Measurements from ENCODE around the gene DOCK10.

DOCK10 gene

DNA sequence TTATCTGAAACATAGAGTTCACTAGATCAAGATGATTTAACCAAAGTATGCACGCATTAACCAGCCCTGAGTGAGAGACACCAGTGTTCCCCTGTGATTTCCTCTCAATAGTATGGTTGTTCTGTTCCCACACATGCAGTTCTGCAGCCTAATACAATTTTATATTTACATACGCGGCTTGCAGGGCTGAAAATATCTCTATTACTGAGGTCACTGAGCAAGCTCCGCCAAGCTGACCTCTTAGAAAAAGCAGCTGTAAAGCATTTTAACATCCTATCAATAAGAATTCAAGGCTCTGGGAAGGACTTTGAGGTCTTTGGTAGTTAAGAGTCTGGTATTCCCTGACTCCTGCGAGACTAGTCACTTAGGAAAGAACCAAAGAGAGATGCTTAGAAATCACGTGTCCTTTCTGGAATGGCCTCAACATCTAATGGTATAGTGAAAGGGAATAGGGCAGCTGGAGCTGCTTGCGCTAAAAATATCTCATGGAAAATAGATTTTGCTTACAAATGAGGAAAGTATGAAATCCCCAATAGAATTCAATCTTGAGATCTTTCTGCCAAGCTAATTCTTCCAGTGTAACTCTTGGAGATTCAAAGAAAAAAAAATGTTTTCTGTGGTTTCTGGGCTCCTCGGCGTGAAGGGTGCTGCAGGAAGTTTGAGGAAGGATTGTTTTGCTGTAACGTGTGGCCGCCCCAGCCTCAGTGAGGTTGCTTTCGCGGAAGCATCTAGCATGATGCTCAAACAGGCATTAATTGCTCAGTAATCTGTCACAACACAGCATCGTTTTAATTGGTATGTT, 59.2 kb downstream of the DOCK10 start:
- Histone ChIP-seq H3K4me1 (ENCODE audit: control insufficient read depth, insufficient read depth, low read length, poor library complexity, severe bottlenecking) (no peaks in the 10 kb centered on the region), H3K36me3 (ENCODE audit: control insufficient read depth, insufficient read depth, low read length) (no peaks in the 10 kb centered on the region), H3K9me3 (ENCODE audit: control insufficient read depth, low read length) (no peaks in the 10 kb centered on the region), H3K4me3 (ENCODE audit: extremely low read depth, insufficient read depth, low read length, poor library complexity, severe bottlenecking) (no peak overlapping the region), H3K27ac (ENCODE audit: low read depth, low read length, severe bottlenecking) (no peak overlapping the region)
- WGBS, 2 experiments (ENCODE audit: insufficient coverage in 2 of 2): 88 to 92% methylated on average over 9 of the region's 14 CpGs

DNA sequence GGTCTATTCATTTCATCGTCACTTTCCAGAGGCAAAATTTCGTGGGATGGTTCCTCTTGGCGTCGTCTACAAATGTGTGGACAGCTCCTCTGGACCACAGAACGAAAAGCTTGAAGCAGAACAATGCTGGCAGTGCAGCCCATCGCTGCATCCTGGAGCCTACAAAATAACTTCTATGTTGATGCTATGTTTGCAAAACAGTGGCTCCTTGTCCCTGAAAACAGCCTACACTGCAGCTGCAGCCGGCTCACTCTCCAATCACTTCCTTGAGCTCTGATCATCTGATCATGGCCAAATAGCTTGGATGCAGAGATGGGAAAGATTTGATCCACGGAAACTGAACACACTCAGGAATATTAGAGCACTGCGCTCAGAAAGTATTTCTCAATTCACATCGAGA, 60.0 kb downstream of the DOCK10 start:
- no peaks in the 10 kb centered on the region for H3K36me3 ChIP-seq (ENCODE audit: control insufficient read depth, insufficient read depth, low read length)
- 91 to 98% methylated on average over 10 of the region's 10 CpGs for WGBS, 2 experiments (ENCODE audit: insufficient coverage in 2 of 2)
- H3K9me3 ChIP-seq (ENCODE audit: control insufficient read depth, low read length): no peaks in the 10 kb centered on the region
- no peak overlapping the region for H3K27ac ChIP-seq (ENCODE audit: low read depth, low read length, severe bottlenecking)
- no peaks in the 10 kb centered on the region for H3K4me1 ChIP-seq (ENCODE audit: control insufficient read depth, insufficient read depth, low read length, poor library complexity, severe bottlenecking)
- H3K4me3 ChIP-seq (ENCODE audit: extremely low read depth, insufficient read depth, low read length, poor library complexity, severe bottlenecking): no peak overlapping the region

DNA sequence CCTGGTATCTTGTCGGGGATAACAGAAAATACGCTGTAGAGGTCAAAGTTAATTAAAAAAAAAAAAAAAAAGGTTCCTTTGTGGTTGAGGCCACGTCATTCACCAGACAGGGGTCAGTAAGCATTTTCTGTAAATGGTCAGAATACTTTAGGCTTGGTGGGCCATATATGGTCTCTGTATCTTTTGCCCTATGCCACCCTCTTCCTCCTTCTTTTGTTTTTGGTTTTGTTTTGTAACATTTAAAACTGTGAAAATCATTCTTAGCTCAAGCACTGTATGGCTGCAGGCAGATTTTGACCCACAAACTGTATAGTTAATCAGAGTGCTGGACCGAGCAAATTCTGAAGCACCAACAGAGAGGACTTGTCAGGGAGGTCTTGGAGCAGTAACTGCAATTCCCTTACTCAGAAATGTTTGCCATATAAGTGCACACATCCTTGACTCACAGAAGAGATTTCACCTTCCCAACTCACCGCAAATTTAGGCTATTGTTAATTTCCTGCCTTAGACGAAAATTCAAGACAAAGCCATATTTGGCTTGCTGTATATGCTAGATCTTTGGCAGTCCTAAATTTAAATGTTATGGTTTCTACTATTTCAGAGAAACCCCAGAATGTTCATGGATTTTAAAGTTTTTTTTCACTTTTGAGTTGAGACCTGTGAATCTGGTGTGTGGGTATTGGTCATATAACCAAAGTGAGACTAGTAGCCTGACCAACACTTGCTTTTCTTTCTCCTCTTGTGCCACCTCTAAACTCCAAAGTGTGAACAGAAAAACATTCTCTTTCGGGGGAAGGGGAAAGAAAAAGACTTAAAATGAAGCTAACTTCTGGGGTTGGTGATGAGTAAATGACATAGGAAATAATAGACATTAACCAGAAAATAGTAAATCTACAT, 65.4 kb downstream of the DOCK10 start:
- Histone ChIP-seq H3K4me3 (ENCODE audit: extremely low read depth, insufficient read depth, low read length, poor library complexity, severe bottlenecking) (no peak overlapping the region), H3K27ac (ENCODE audit: low read depth, low read length, severe bottlenecking) (no peak overlapping the region), H3K9me3 (ENCODE audit: control insufficient read depth, low read length) (no peaks in the 10 kb centered on the region), H3K4me1 (ENCODE audit: control insufficient read depth, insufficient read depth, low read length, poor library complexity, severe bottlenecking) (no peaks in the 10 kb centered on the region), H3K36me3 (ENCODE audit: control insufficient read depth, insufficient read depth, low read length) (no peaks in the 10 kb centered on the region)
- 89 to 100% methylated on average over 3 of the region's 7 CpGs for WGBS, 2 experiments (ENCODE audit: insufficient coverage in 2 of 2)

DNA sequence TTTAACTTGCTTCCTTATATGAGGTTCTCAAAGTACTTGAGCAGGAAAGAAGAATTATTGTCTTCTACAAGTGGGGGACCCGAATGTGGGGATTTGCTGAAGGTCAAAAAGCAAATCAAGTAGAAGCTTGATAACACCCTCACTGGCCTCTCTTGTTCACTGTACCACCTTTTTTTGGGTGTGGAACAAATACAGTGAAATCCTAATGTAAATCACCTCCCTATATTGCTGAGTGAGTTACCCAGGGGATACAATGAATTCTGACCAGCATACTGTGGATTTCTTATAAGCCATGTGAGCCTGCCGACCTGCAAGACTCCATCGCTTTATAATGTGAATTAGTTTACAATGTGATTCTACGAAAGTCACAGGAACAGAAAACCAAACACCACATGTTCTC, 66.5 kb downstream of the DOCK10 start:
- no peaks in the 10 kb centered on the region for H3K36me3 ChIP-seq (ENCODE audit: control insufficient read depth, insufficient read depth, low read length)
- 90% methylated on average over 2 of the region's 4 CpGs; no CpG with 5 or more reads in 1 of the 2 experiments for WGBS, 2 experiments (ENCODE audit: insufficient coverage in 2 of 2)
- H3K9me3 ChIP-seq (ENCODE audit: control insufficient read depth, low read length): no peaks in the 10 kb centered on the region
- no peaks in the 10 kb centered on the region for H3K4me1 ChIP-seq (ENCODE audit: control insufficient read depth, insufficient read depth, low read length, poor library complexity, severe bottlenecking)
- no peak overlapping the region for H3K4me3 ChIP-seq (ENCODE audit: extremely low read depth, insufficient read depth, low read length, poor library complexity, severe bottlenecking)
- no peak overlapping the region for H3K27ac ChIP-seq (ENCODE audit: low read depth, low read length, severe bottlenecking)

DNA sequence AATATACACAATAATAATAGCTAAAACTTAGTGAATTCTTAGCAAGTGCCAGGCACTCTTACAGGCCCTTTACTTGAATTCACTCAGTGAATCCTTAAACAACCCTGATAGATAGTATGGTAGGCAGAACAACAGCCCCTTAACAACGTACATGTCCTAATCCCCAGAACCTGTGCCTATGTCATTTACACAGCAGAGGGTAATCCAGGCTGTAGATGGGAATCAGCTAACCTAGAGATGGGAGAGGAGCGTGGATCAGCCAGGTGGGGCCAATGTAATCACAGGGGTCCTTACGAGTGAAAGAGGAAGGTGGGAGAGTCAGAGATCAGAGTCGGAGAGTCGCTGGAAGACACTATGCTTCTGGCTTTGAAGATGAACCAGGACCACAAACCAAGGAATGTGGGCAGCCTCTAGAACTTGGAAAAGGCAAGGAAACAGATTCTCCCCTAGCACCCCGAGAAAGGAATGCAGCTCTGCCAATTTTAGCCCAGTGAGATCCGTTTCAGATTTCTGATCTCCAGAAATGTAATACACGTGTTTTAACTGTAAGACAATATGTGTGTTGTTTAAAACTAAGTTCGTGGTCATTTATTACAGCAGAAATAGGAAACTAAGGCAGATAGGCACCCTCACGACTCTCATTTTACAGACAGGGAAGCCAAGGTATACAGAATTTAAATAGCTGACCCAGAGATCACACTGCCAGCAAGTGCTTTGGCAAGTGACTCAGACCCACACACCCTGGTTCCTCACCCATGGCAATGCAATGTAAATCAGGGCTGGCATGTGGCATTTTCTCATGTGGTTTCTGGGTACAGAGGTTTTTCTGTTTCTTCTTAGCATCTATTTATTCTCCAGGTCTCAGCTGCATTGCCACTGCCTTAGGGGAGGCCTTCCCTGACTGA, 68.9 kb downstream of the DOCK10 start:
- Histone ChIP-seq H3K4me3 (ENCODE audit: extremely low read depth, insufficient read depth, low read length, poor library complexity, severe bottlenecking) (no peak overlapping the region), H3K9me3 (ENCODE audit: control insufficient read depth, low read length) (no peaks in the 10 kb centered on the region), H3K36me3 (ENCODE audit: control insufficient read depth, insufficient read depth, low read length) (no peaks in the 10 kb centered on the region), H3K27ac (ENCODE audit: low read depth, low read length, severe bottlenecking) (no peak overlapping the region), H3K4me1 (ENCODE audit: control insufficient read depth, insufficient read depth, low read length, poor library complexity, severe bottlenecking) (no peaks in the 10 kb centered on the region)
- WGBS, 2 experiments (ENCODE audit: insufficient coverage in 2 of 2): 82 to 93% methylated on average over 7 to 9 of the region's 10 CpGs

DNA sequence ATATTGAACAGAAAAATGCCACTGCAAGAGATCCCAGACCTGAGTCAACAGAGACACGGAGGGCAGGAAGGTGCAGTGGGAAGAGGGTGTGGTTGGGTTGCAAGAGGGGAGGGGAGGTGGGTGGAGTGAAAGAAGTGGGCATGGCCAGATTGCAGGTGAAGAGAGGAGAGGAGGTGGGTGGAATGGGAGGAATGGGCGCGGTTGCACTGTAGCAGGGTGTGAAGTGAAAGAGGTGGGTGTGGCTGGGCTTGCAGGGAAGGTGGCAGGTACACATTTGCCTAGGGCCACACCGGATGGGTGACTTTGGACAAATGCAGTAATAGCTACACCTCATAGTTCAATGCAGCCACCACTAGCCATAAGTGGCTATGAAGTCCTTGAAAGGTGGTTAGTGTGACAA, 71.1 kb downstream of the DOCK10 start:
- H3K4me1 ChIP-seq (ENCODE audit: control insufficient read depth, insufficient read depth, low read length, poor library complexity, severe bottlenecking): no peaks in the 10 kb centered on the region
- H3K27ac ChIP-seq (ENCODE audit: low read depth, low read length, severe bottlenecking): no peak overlapping the region
- no peaks in the 10 kb centered on the region for H3K9me3 ChIP-seq (ENCODE audit: control insufficient read depth, low read length)
- WGBS, 2 experiments (ENCODE audit: insufficient coverage in 2 of 2): 50 to 57% methylated on average over 1 to 3 of the region's 4 CpGs
- H3K36me3 ChIP-seq (ENCODE audit: control insufficient read depth, insufficient read depth, low read length): no peaks in the 10 kb centered on the region
- no peak overlapping the region for H3K4me3 ChIP-seq (ENCODE audit: extremely low read depth, insufficient read depth, low read length, poor library complexity, severe bottlenecking)

DNA sequence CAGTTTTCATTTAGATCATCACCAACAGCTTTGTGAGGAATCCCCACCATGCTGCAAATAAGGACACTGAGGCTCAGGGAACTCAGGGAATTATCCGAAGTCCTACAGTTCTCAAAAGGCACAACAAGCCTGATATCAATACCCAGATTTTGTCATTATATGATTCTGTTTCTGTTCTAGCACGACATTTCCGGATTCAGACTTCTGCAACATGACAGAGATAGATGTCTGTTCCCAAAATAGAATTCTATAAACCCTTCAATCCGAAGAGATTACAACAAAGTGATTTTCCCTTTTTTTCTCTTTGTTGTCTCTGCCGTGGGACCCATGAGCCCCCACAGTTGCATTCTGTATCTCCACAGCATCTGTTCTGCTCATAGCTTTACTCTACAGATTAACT, 72.0 kb downstream of the DOCK10 start:
- no peaks in the 10 kb centered on the region for H3K36me3 ChIP-seq (ENCODE audit: control insufficient read depth, insufficient read depth, low read length)
- no peaks in the 10 kb centered on the region for H3K9me3 ChIP-seq (ENCODE audit: control insufficient read depth, low read length)
- WGBS, 2 experiments (ENCODE audit: insufficient coverage in 2 of 2): 87 to 95% methylated on average over 4 to 5 of the region's 5 CpGs
- no peak overlapping the region for H3K4me3 ChIP-seq (ENCODE audit: extremely low read depth, insufficient read depth, low read length, poor library complexity, severe bottlenecking)
- no peak overlapping the region for H3K27ac ChIP-seq (ENCODE audit: low read depth, low read length, severe bottlenecking)
- no peaks in the 10 kb centered on the region for H3K4me1 ChIP-seq (ENCODE audit: control insufficient read depth, insufficient read depth, low read length, poor library complexity, severe bottlenecking)

DNA sequence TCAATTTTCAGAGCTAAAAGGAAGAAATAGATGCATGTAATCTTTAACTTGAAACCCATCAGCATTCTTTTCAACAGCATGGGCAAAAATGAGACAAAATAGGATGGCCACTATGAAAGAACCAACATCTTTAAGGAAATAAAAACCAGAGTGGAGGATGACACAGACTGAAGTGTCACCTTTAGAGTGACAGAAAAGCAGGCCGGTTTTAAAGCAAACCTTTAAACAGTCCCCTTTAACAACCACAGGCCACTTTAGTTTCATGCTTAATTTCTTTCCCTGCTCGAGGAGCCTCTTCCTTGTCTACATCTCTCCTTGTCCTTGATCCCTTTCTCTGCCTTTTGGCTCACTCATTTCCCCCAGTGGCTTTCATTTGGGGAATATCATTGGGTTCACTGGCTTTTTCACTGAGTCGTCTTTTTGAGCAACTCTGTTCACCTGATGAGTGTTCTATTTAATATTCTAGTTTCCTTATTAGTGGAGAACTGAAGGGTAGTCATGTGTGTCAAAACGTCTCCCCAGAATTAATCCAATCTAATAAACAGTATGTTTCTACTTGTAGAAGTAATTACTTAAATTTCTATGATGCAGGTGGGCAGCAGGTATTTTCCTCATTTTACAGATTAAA, 72.5 kb downstream of the DOCK10 start:
- Histone ChIP-seq H3K9me3 (ENCODE audit: control insufficient read depth, low read length) (no peaks in the 10 kb centered on the region), H3K4me1 (ENCODE audit: control insufficient read depth, insufficient read depth, low read length, poor library complexity, severe bottlenecking) (no peaks in the 10 kb centered on the region), H3K4me3 (ENCODE audit: extremely low read depth, insufficient read depth, low read length, poor library complexity, severe bottlenecking) (no peak overlapping the region), H3K36me3 (ENCODE audit: control insufficient read depth, insufficient read depth, low read length) (no peaks in the 10 kb centered on the region), H3K27ac (ENCODE audit: low read depth, low read length, severe bottlenecking) (no peak overlapping the region)
- WGBS, 2 experiments (ENCODE audit: insufficient coverage in 2 of 2): 86 to 90% methylated on average over 1 to 2 of the region's 4 CpGs

DNA sequence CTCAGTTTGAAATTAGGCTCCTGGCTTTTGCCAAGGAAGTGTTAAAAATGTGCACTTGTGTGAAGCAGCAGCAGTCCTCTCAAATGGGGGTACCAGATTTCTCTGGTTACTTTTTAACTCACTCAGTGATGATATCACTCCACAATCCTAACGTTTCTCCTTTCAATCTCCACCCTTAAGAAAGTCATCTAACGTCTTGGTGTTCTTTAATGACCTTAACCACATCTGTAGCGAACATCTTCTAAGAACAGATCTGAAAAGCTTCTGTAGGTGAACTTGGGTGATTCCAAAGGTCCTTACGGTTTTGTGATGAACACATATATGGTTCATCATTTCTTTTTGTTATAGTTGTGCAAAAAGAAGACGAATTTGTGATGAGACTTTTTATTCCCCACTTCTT, 73.2 kb downstream of the DOCK10 start:
- H3K4me3 ChIP-seq (ENCODE audit: extremely low read depth, insufficient read depth, low read length, poor library complexity, severe bottlenecking): no peak overlapping the region
- WGBS, 2 experiments (ENCODE audit: insufficient coverage in 2 of 2): 73 to 90% methylated on average over 2 to 5 of the region's 5 CpGs
- H3K36me3 ChIP-seq (ENCODE audit: control insufficient read depth, insufficient read depth, low read length): no peaks in the 10 kb centered on the region
- H3K9me3 ChIP-seq (ENCODE audit: control insufficient read depth, low read length): no peaks in the 10 kb centered on the region
- H3K4me1 ChIP-seq (ENCODE audit: control insufficient read depth, insufficient read depth, low read length, poor library complexity, severe bottlenecking): no peaks in the 10 kb centered on the region
- H3K27ac ChIP-seq (ENCODE audit: low read depth, low read length, severe bottlenecking): no peak overlapping the region

DNA sequence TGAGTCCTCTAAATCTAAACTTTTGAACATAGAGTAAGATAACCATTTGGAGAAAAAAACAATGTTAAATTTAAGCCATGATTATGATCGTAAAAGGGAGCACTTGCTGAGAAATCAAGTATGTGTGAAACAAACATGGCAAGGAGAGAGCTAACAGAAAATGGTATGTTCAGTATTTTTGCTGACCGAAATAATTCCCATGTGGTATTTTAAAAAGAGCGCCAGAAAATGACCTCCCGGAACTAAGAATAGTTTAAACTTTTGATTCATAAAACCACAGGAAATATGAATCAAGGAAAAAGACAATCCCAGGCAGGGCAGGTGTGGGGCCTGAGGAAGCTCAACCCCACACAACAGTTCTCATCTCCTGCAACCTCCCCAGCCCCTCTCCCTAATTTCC, 74.2 kb downstream of the DOCK10 start:
- Histone ChIP-seq H3K4me3 (ENCODE audit: extremely low read depth, insufficient read depth, low read length, poor library complexity, severe bottlenecking) (no peak overlapping the region), H3K4me1 (ENCODE audit: control insufficient read depth, insufficient read depth, low read length, poor library complexity, severe bottlenecking) (no peaks in the 10 kb centered on the region), H3K9me3 (ENCODE audit: control insufficient read depth, low read length) (no peaks in the 10 kb centered on the region), H3K27ac (ENCODE audit: low read depth, low read length, severe bottlenecking) (no peak overlapping the region), H3K36me3 (ENCODE audit: control insufficient read depth, insufficient read depth, low read length) (no peaks in the 10 kb centered on the region)
- WGBS, 2 experiments (ENCODE audit: insufficient coverage in 2 of 2): 78 to 91% methylated on average over 2 of the region's 4 CpGs
